Neutrophil (primary cell): ENCODE data around the gene NLRP9.

Experiments
- H3K27ac ChIP-seq: fragments of 200-600 bp; sonication (generic); 2 replicates; pipeline ENCODE4 v1.5.1; 2016; ENCODE audit warnings: mild to moderate bottlenecking, moderate library complexity
- H3K27me3 ChIP-seq: fragments of 200-600 bp; sonication (generic); 2 replicates; pipeline ENCODE4 v1.6.0; 2016; ENCODE audit warnings: mild to moderate bottlenecking
- H3K36me3 ChIP-seq: fragments of 200-600 bp; sonication (generic); 2 replicates; pipeline ENCODE4 v1.5.1; 2017
- H3K4me1 ChIP-seq, 2 experiments: fragments of 200-600 bp in 1 of 2; sonication (generic) in 1 of 2; 1 replicate in 1 of 2; 2 replicates in 1 of 2; pipeline versions ENCODE4 v1.5.1 to v1.6.1; 2013 to 2016; ENCODE audit warnings: low read depth in 1 of 2, low read length in 1 of 2, mild to moderate bottlenecking in 1 of 2, moderate library complexity in 1 of 2; ENCODE audit not compliant: control insufficient read depth in 1 of 2, insufficient read depth in 1 of 2
- H3K4me3 ChIP-seq, 2 experiments: fragments of 200-600 bp in 1 of 2; sonication (generic) in 1 of 2; 1 replicate in 1 of 2; 2 replicates in 1 of 2; pipeline ENCODE4 v1.5.1; 2013 to 2016; ENCODE audit warnings: low read depth in 1 of 2, low read length in 1 of 2, mild to moderate bottlenecking in 1 of 2, moderate library complexity in 1 of 2
- H3K9me3 ChIP-seq: fragments of 200-600 bp; sonication (generic); 2 replicates; pipeline ENCODE4 v1.5.1; 2016
- TF ChIP-seq, protein P1 (sequence below): fragments of 200-600 bp; sonication (generic); IDR thresholded peaks from 2 replicates; pipeline ENCODE4 v1.5.1; 2016; ENCODE audit warnings: antibody characterized with exemption

Gene NLRP9

GRCh38 chr19:55698256-55698655 lies 39.9 kb downstream of the NLRP9 start:
- H3K4me1 ChIP-seq: no peaks in the 10 kb centered on the region
- H3K27ac ChIP-seq: no peak overlapping the region
- TF ChIP-seq, protein P1, sequence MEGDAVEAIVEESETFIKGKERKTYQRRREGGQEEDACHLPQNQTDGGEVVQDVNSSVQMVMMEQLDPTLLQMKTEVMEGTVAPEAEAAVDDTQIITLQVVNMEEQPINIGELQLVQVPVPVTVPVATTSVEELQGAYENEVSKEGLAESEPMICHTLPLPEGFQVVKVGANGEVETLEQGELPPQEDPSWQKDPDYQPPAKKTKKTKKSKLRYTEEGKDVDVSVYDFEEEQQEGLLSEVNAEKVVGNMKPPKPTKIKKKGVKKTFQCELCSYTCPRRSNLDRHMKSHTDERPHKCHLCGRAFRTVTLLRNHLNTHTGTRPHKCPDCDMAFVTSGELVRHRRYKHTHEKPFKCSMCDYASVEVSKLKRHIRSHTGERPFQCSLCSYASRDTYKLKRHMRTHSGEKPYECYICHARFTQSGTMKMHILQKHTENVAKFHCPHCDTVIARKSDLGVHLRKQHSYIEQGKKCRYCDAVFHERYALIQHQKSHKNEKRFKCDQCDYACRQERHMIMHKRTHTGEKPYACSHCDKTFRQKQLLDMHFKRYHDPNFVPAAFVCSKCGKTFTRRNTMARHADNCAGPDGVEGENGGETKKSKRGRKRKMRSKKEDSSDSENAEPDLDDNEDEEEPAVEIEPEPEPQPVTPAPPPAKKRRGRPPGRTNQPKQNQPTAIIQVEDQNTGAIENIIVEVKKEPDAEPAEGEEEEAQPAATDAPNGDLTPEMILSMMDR: no peak
- no peak overlapping the region for H3K4me3 ChIP-seq
- H3K36me3 ChIP-seq: peaks cover 79% of the 10 kb centered on the region
- H3K9me3 ChIP-seq: no peaks in the 10 kb centered on the region
- H3K27me3 ChIP-seq: no peaks in the 10 kb centered on the region

DNA sequence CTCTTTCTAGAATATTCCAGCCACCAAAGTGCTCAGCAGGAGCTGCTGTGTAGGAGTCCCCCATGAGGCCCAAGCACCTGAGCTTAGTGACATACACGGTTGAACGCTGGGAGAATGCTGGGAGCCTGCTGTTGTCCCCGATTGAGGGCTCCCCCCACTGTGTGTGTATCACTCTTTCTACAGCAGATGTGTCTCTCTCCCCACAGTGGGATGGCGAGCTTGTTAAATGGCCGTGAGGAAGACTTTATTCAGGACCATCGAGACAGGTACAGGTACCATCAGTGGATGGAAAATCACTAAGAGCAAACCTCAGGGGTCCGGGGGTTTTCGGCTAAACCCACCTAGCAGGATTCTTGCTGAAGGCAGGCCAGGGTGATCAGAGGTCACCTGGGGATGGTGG lies 40.5 kb downstream of the NLRP9 start:
- H3K9me3 ChIP-seq: no peaks in the 10 kb centered on the region
- no peak overlapping the region for H3K27ac ChIP-seq
- TF ChIP-seq, protein P1: no peak
- H3K27me3 ChIP-seq: no peaks in the 10 kb centered on the region
- H3K4me3 ChIP-seq: no peak overlapping the region
- peaks cover 84% of the 10 kb centered on the region for H3K36me3 ChIP-seq
- H3K4me1 ChIP-seq: no peaks in the 10 kb centered on the region

DNA sequence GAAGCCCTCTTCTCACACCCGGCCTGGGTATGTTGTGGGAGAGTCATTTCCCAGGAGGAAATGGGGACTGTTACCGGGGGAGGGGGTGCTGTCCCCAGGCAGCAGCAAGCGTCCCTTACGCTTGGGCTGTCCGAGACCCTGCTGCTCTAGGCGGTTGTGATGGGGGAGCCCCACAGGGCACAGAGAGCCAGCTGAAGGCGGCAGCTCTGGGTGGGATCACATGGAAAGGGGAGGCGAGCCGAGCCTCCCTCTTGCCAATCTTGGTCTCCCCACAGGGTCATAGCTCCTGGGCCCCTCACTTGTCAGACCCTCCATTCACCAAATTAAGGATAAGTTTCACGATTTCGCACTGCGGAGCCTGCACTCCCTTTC lies 41.1 kb downstream of the NLRP9 start:
- Histone ChIP-seq H3K4me1 (no peaks in the 10 kb centered on the region), H3K4me3 (no peak overlapping the region), H3K36me3 (peaks cover 91% of the 10 kb centered on the region), H3K27me3 (no peaks in the 10 kb centered on the region), H3K9me3 (no peaks in the 10 kb centered on the region), H3K27ac (no peak overlapping the region)
- TF ChIP-seq, protein P1: no peak

DNA sequence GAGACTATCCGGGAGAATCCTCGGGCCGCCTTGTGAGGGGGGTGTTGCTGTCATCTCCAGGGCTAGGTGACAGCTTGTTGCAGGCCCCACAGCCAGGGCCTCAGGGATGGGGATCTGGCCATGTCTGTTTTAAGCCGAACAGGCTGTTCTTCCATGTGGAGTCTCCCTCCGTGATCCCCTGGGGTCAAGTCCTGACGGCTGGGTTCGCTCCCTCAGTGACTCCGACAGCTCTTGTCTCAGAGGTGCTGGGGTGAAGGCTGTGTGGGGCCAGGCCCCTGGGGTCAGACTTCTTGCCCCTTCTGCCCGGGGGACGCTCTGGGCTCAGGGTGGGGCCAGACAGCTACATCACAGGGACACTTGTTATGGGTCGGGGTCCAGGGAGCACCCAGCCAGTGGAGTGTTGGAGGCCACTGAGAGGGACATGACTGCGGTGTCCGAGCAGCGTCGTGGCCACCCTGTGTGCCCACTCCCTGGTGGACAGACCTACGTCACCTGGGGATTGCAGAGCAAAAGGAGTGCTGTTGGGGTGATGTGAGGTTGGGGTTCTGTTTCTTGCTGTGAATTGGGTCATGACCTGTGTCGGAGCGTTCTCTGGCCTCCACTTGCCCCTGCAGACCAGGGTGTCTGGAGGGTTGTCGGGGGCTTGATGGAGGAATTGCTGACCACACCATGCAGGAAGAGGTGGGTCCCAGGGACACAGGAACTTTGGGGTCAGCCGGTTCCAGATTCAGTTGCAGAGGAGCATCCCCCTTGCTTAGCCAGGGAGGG lies 41.7 kb downstream of the NLRP9 start:
- no peak overlapping the region for H3K4me3 ChIP-seq
- no peak overlapping the region for H3K27ac ChIP-seq
- peaks cover 96% of the 10 kb centered on the region for H3K36me3 ChIP-seq
- no peaks in the 10 kb centered on the region for H3K27me3 ChIP-seq
- TF ChIP-seq, protein P1: no peak
- no peaks in the 10 kb centered on the region for H3K9me3 ChIP-seq
- no peaks in the 10 kb centered on the region for H3K4me1 ChIP-seq

DNA sequence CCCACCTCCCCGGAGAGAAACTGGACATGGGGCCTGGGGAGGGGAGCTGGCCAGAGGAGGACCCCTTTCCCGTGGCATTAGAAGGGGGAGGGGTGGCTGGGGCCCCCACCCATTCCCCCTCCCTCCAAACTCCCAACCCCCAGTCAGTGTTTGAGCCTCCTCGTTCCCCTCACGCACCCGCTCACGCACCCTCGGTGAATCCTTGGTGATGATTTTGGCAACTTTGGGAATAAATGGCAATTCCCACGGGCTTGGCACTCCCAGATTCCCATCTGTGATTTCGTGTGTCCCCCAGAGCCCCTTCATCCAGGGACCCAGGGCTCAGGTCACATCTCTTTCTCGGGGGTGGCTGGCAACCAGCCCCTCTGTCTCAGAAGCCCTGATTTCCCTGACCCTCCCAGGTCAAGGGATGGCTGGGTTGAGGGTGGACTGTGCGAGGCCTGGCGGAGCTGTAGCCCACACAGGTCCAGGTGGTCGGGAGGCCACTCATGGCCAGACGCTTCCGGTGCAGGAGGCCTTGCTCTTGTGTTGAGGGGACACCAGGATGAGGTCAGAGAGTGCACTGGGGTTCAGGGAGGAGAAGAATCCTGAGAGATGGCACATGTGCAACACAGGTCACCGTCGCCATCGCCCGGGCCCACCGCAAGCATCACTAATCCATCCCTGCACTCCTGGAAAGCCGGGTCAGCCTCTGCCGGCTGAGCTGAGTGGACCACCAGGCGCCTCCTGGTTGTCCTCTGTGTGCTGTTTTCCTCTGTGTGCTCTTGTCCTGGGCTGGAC lies 42.5 kb downstream of the NLRP9 start:
- no peak overlapping the region for H3K4me3 ChIP-seq
- H3K9me3 ChIP-seq: no peaks in the 10 kb centered on the region
- H3K27ac ChIP-seq: no peak overlapping the region
- no peaks in the 10 kb centered on the region for H3K4me1 ChIP-seq
- H3K36me3 ChIP-seq: peaks cover 100% of the 10 kb centered on the region
- no peaks in the 10 kb centered on the region for H3K27me3 ChIP-seq
- TF ChIP-seq, protein P1: no peak
